ENCODE measurements around the gene PIM2.

DNA sequence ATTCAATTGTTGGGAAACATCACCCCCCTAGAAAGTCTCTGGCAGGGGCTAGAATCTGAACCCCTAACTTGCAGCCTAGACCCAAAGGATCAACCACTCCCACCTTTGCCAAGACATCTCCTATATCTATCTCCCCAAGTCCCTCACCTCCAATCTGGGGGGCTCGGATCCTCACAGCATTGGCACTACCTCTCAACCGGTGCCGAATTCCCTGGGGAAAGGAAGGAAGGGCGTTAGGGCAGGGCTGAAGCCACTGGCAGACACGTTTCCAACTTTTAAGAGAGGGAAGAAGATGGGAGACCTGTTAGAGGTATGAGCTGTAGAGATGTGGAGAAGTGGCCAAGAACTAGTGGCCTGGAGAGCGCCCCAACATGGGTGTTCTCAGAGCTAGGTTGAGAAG lies 23.9 kb downstream of the PIM2 start:
- TF ChIP-seq, protein P1, sequence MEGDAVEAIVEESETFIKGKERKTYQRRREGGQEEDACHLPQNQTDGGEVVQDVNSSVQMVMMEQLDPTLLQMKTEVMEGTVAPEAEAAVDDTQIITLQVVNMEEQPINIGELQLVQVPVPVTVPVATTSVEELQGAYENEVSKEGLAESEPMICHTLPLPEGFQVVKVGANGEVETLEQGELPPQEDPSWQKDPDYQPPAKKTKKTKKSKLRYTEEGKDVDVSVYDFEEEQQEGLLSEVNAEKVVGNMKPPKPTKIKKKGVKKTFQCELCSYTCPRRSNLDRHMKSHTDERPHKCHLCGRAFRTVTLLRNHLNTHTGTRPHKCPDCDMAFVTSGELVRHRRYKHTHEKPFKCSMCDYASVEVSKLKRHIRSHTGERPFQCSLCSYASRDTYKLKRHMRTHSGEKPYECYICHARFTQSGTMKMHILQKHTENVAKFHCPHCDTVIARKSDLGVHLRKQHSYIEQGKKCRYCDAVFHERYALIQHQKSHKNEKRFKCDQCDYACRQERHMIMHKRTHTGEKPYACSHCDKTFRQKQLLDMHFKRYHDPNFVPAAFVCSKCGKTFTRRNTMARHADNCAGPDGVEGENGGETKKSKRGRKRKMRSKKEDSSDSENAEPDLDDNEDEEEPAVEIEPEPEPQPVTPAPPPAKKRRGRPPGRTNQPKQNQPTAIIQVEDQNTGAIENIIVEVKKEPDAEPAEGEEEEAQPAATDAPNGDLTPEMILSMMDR (IDR thresholded peaks at IDR 0.05; ENCODE audit: low read depth, low read length), result no peak
- no peak for TF ChIP-seq MYC (IDR thresholded peaks at IDR 0.05; ENCODE audit: low read depth, low read length)
- TF ChIP-seq, protein P2, sequence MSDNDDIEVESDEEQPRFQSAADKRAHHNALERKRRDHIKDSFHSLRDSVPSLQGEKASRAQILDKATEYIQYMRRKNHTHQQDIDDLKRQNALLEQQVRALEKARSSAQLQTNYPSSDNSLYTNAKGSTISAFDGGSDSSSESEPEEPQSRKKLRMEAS (IDR thresholded peaks at IDR 0.05; ENCODE audit: low read depth, low read length), result no peak
